HEK293T (cell line): ENCODE measurements around the gene DIS3.

Source experiments
- FOXK2 ChIP-seq: fragments of 450-650 bp; IDR thresholded peaks from 2 replicates; pipeline ENCODE4 v1.6.1; 2016; ENCODE audit warnings: mild to moderate bottlenecking
- FOXM1 ChIP-seq: fragments of 450-650 bp; IDR thresholded peaks from 2 replicates; pipeline ENCODE4 v1.6.1; 2017; ENCODE audit warnings: mild to moderate bottlenecking, borderline replicate concordance
- HDGF ChIP-seq: fragments of 450-650 bp; IDR thresholded peaks from 2 replicates; pipeline ENCODE4 v1.6.1; 2017; ENCODE audit warnings: antibody characterized with exemption, borderline replicate concordance
- SP1 ChIP-seq: fragments of 450-650 bp; IDR thresholded peaks from 2 replicates; pipeline ENCODE4 v1.6.1; 2017

DNA sequence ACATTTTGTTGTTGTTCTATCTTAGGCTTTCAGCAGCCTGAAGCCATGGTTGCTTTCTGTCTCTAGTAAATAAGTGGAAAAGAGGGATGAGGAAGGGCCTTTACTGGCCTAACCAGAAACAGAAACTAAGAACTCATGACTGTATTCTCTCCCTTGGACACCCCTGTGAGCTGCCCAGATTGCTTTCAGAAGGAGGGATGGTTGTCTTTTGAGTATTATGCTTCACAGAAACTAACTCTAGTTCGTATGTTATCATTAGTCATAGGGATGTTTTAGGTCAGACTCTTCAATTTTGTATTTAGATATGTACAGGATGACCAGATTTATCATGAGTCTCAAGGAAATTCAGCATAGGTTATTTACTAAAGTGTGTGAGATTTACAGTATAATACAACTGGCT, 36.4 kb downstream of the DIS3 start:
- no peak for TF ChIP-seq FOXK2
- TF ChIP-seq SP1, result no peak
- no peak for TF ChIP-seq FOXM1
- TF ChIP-seq HDGF, result no peak
